HepG2 (cell line): ENCODE data around the gene PLCZ1.

Source experiments
- PCBP2 ChIP-seq: fragments of 200-400 bp; formaldehyde crosslinking; optimal IDR thresholded peaks from 2 replicates; pipeline ENCODE3; 2018; ENCODE audit warnings: low read length, low read depth; ENCODE audit not compliant: poor library complexity, severe bottlenecking
- TF ChIP-seq, protein P1 (sequence below), 2 experiments: sonication (generic) in 1 of 2; formaldehyde crosslinking in 1 of 2; IDR thresholded peaks; 2 replicates each; pipeline versions ENCODE4 v1.5.1 to v1.6.1; 2011 to 2020; ENCODE audit warnings: borderline replicate concordance in 1 of 2, low read depth in 1 of 2, low read length in 1 of 2, mild to moderate bottlenecking in 1 of 2, missing genetic modification reagents in 1 of 2, moderate library complexity in 1 of 2
- TF ChIP-seq, protein P2 (sequence below): sonication (generic); formaldehyde crosslinking; IDR thresholded peaks from 2 replicates; pipeline ENCODE4 v1.4.0; 2020; ENCODE audit warnings: missing genetic modification reagents
- TF ChIP-seq, protein P3 (sequence below): sonication (generic); IDR thresholded peaks from 2 replicates; pipeline ENCODE4 v1.6.1; 2016; ENCODE audit warnings: low read depth, borderline replicate concordance

DNA sequence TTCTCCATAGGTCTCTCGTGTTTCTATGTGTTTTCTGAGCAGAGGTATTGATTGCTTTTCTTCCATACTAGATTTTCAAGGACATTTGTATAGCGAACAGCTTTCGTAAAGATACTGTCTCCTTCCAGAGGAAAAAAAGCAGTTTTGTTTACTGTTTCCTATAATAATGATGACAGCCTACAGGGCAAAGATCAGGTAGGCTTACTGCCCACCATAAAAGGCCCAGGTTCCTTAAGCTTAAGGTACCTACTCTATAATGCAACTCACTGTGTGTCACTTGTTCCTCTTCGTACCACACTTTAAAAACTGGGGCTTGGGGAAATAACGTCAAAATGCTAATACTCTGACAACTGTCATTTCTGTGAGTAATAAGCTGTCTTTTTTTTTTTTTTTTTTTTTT is 6.7 kb downstream of the PLCZ1 start:
- TF ChIP-seq, protein P1, sequence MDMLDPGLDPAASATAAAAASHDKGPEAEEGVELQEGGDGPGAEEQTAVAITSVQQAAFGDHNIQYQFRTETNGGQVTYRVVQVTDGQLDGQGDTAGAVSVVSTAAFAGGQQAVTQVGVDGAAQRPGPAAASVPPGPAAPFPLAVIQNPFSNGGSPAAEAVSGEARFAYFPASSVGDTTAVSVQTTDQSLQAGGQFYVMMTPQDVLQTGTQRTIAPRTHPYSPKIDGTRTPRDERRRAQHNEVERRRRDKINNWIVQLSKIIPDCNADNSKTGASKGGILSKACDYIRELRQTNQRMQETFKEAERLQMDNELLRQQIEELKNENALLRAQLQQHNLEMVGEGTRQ (IDR thresholded peaks at IDR 0.05; ENCODE audit: low read depth, low read length), result no peak
- TF ChIP-seq, protein P1 (CRISPR knock-in tag; IDR thresholded peaks at IDR 0.05; ENCODE audit: borderline replicate concordance), result no peak
- no peak for TF ChIP-seq PCBP2
- TF ChIP-seq, protein P2, sequence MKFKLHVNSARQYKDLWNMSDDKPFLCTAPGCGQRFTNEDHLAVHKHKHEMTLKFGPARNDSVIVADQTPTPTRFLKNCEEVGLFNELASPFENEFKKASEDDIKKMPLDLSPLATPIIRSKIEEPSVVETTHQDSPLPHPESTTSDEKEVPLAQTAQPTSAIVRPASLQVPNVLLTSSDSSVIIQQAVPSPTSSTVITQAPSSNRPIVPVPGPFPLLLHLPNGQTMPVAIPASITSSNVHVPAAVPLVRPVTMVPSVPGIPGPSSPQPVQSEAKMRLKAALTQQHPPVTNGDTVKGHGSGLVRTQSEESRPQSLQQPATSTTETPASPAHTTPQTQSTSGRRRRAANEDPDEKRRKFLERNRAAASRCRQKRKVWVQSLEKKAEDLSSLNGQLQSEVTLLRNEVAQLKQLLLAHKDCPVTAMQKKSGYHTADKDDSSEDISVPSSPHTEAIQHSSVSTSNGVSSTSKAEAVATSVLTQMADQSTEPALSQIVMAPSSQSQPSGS (CRISPR knock-in tag), result no peak
- TF ChIP-seq, protein P3, sequence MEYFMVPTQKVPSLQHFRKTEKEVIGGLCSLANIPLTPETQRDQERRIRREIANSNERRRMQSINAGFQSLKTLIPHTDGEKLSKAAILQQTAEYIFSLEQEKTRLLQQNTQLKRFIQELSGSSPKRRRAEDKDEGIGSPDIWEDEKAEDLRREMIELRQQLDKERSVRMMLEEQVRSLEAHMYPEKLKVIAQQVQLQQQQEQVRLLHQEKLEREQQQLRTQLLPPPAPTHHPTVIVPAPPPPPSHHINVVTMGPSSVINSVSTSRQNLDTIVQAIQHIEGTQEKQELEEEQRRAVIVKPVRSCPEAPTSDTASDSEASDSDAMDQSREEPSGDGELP, result no peak
